H7 (cell line): ENCODE results near the gene MTCL1. TPM values are rescaled to one million over a fixed set of nuclear protein-coding genes. Genes with fewer than 3 reads are reported as not detected.
"Not testable (repeated sequence)": the region's sequence is repeated elsewhere in the genome, so short reads cannot be mapped to it uniquely, and the experiment has no call there.

Experiments
- DNase-seq: peaks from one replicate; pipeline ENCODE4 v3.0.0; 2012
- H3K27me3 ChIP-seq: 2 replicates; pipeline ENCODE4 v1.6.0; 2011; ENCODE audit warnings: mild to moderate bottlenecking, low read length; ENCODE audit not compliant: control insufficient read depth, insufficient read depth
- H3K36me3 ChIP-seq: replicated peaks from 2 replicates; pipeline ENCODE4 v1.5.1; 2011; ENCODE audit warnings: low read length; ENCODE audit not compliant: control insufficient read depth, insufficient read depth
- H3K4me3 ChIP-seq: 2 replicates; pipeline ENCODE4 v1.5.1; 2011; ENCODE audit warnings: low read depth, mild to moderate bottlenecking, control low read depth, low read length, moderate library complexity; ENCODE audit not compliant: insufficient read depth
- total RNA-seq: library from RNA; depleted of rRNA; stranded (reverse); fragments of >200 nt; shearing (Covaris generic); gene quantifications from 2 replicates; pipeline ENCODE4 v1.2.3, GENCODE V29; 2014

Gene MTCL1
- total RNA-seq, 1 experiment from 2014 or later = 16.0 TPM

DNA sequence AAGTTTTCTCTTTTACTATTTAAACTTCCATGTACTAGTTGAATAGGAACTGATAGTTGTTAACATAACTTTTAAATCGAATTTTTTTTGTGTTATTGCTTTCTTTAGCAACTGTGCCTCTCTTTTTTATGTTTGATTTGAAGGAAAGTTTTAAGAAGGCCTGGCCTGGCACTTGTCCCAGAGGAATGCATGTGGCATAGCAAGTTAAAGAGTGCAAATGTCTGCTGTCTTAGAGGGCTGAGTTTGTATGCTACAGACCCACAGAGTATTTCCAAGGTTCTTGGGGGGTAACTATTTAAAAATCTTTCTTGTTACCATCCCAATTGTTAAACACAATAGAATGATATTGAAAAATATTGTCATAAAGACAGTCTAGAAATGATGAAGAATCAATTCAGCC, 47.0 kb downstream of the MTCL1 start:
- Histone ChIP-seq H3K36me3 (no peaks in the 10 kb centered on the region; the same call in 1 of the 2 replicates), H3K4me3 (no peak overlapping the region)
- DNase-seq = no peak

DNA sequence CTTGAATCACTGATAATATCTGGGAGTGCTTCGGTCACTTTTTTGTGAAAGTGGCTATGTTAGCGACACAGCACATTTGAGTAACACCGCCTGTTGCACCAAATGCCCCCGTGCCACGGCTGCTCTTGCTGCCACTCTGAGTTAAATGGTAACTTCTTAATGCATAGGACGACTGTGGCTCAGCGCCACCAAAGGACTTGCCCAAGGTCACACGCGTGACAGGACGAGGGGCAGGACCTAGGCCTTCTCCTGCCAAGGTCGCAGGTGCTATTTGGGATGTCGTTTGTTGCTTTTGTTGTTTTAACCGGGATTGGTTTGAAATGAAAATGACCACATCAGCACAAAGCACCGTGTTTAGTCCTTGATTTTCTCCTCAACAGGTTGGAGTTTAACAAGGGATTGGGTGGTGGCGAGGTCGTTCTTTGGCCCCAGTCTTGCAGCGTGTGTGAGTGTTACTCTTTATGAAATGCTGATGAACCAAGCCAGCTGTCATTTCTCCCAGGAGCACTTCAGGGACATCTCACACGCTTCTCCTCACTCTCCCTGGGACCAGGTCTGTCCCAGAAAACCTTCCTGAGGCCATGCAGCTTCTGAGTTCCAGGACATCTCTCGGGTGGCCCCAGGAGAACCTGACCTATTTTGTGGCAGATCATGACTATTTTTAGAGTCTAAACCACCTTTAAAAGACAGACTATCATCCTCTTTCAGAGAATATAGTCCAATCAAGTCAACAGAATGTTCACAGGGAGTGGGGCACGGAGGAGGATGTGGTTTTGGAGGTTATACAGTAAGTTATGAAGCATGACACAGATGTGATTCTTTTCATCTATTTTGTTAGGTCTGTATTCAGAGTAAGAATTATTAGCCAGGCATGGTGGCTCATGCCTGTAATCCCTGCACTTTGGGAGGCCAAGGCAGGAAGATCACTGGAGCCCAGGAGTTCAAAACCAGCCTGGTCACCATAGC, 49.9 kb downstream of the MTCL1 start:
- Histone ChIP-seq H3K27me3 (no peaks in the 10 kb centered on the region), H3K4me3 (no peak overlapping the region), H3K36me3 (no peaks in the 10 kb centered on the region)
- DNase-seq = no peak

More for the DNA sequence above, 47.0 kb downstream of the MTCL1 start:
- no peaks in the 10 kb centered on the region for H3K27me3 ChIP-seq

DNA sequence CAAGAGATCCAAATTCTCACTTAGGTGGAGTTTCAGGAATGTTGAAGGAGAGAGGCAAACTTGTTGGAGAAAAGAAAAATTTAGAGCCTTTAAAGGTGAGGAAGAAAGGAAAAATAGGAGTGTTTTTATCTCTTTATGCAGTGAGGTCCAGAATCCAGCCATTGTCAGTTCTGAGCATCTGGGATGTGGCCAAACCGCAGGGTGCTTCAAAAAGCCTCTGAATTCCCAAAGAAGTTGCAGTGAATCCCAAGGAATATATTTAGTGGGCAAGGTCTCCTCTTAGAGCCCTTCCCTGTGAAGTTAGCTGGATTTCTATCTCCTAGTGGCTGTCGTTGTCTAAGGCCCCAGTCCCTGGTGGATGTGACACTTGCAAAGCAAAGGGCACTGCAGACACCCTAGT, 51.2 kb downstream of the MTCL1 start:
- Histone ChIP-seq H3K36me3 (no peaks in the 10 kb centered on the region), H3K27me3 (no peaks in the 10 kb centered on the region), H3K4me3 (no peak overlapping the region)
- DNase-seq = no peak

DNA sequence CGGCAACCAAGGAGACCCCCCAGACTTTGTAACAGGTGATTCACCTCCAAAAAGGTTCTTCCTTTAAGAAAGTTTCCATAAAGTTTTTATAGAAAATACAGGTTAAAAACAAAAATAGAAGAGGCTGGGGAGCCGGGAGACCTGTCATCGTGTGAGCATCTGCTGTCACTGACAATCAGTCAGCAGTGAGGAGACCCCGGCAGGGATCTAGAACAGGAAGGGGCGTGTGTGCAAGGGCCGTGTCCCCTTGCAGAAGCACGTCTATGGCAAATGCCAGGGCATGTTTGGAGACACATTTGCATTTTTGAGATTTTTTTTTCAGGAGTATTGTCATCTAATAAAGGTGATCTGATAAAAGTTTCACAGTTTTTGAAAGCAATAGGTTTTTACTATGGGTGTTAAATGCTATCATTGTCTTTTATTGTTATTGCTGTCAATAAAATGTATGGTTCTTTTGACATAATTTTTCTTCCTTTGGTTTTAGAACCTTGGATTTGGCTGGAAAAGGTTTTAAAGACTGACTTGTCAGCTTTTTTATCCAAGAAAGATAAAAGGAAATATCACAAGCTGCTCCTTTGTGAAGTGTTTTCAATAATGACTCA, 52.1 kb downstream of the MTCL1 start:
- no peaks in the 10 kb centered on the region; the same call in 1 of the 2 replicates for H3K36me3 ChIP-seq
- DNase-seq = no peak
- no peak overlapping the region for H3K4me3 ChIP-seq
- no peaks in the 10 kb centered on the region for H3K27me3 ChIP-seq

GRCh38 chr18:8758466-8758865, 53.1 kb downstream of the MTCL1 start:
- H3K27me3 ChIP-seq = no peaks in the 10 kb centered on the region
- no peak overlapping the region for H3K4me3 ChIP-seq
- DNase-seq = no peak
- no peaks in the 10 kb centered on the region; the same call in 1 of the 2 replicates for H3K36me3 ChIP-seq

- Histone ChIP-seq H3K27me3 (no peaks in the 10 kb centered on the region), H3K4me3 (no peak overlapping the region), H3K36me3 (peaks cover 1% of the 10 kb centered on the region)
- no peak for DNase-seq
These were observed 55.6 kb downstream of the MTCL1 start for GRCh38 chr18:8760984-8761383.

- not testable (repeated sequence) for H3K36me3 ChIP-seq, DNase-seq, H3K4me3 ChIP-seq, H3K27me3 ChIP-seq
These were observed 56.2 kb downstream of the MTCL1 start for GRCh38 chr18:8761535-8761934.

- no peak for DNase-seq
- Histone ChIP-seq H3K27me3 (no peaks in the 10 kb centered on the region), H3K4me3 (no peak overlapping the region), H3K36me3 (peaks cover 1% of the 10 kb centered on the region)
These were observed 57.6 kb downstream of the MTCL1 start for GRCh38 chr18:8762968-8763367.

DNA sequence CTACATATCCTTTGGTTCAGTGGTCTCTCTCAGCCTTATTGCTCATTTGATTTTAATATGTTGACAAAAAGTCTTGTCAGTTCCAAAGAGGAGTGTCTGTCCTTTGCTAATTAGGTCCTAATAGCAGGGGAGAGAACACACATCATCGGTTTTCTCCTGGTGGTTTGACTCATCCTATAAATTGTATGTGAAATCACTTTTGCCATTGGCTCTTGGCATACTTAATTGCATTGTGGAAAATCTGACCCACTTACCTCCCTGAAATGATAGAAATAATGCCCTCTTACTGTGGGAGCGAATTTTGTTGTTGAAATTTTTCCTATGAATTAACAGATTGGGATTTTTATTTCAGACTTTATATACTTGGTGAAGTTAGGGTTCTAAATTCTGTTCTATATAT, 58.3 kb downstream of the MTCL1 start:
- no peak overlapping the region for H3K4me3 ChIP-seq
- DNase-seq = no peak
- no peaks in the 10 kb centered on the region for H3K27me3 ChIP-seq
- peaks cover 1% of the 10 kb centered on the region for H3K36me3 ChIP-seq

- Histone ChIP-seq H3K4me3 (no peak overlapping the region), H3K27me3 (no peaks in the 10 kb centered on the region), H3K36me3 (peaks cover 1% of the 10 kb centered on the region)
- DNase-seq = no peak
These were observed 60.6 kb downstream of the MTCL1 start for GRCh38 chr18:8765783-8766463.

DNA sequence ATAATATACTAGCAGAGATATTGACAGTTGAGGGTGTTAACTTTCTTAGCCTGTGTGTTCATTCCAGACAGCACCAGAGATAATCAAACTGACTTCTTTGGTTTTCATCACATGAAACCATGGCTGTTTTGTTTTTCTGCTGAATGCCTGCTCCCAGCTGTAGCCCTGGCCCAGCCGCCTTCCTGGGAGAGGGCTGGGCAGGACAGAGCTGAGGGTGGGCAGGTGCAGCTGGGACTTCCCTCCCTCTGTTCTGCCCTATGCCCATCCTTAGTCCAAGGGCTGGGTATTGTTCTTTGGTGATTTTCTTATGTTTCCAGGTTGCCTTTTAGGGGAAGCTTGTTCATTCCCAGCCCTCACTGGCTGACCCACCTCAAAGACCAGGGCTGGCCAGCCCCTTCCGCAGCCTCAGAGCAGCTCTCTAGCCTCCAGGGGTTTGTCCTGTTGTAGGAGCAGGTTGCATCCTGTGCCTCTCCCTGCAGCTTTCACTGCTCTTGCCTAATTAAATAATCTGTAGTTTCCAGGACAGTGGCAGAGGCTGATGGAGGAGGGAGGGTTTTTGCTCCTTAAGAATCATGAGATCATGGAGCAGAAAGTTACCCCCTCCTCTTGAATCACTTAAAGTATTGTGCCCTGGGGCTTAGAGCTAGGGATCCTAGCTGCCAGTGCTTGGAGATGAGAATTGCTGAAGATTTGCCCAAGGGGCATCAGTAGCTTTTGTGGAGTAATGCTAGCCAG, 61.4 kb downstream of the MTCL1 start:
- Histone ChIP-seq H3K27me3 (no peaks in the 10 kb centered on the region), H3K36me3 (peaks cover 1% of the 10 kb centered on the region), H3K4me3 (no peak overlapping the region)
- DNase-seq = no peak

GRCh38 chr18:8767340-8767739, 62.0 kb downstream of the MTCL1 start:
- Histone ChIP-seq H3K36me3 (peaks cover 1% of the 10 kb centered on the region; the same call in 1 of the 2 replicates), H3K27me3 (no peaks in the 10 kb centered on the region), H3K4me3 (no peak overlapping the region)
- DNase-seq = no peak

GRCh38 chr18:8769509-8770095, 64.2 kb downstream of the MTCL1 start:
- Histone ChIP-seq H3K4me3 (no peak overlapping the region), H3K36me3 (peaks cover 1% of the 10 kb centered on the region; the same call in 1 of the 2 replicates), H3K27me3 (no peaks in the 10 kb centered on the region)
- no peak for DNase-seq

DNA sequence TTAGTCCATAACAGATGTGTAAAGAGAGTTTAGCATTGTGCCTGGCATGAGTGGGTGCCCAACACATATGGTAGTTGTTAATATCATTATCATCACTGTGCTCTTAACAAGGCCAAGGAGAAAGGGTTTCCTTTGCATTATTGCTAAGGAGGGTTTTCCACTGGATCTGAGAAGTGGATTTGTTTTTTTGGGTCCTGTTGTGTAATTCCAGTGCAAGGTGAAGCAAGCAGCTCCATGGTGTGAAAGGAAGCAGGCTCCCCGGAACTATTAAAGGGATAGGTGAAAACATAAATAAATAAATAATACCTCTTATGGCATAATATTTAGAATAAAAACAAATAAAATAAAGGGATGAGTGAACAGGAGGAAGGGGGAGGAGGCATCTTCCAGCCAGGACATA, 65.3 kb downstream of the MTCL1 start:
- no peaks in the 10 kb centered on the region for H3K36me3 ChIP-seq
- no peak for DNase-seq
- no peaks in the 10 kb centered on the region for H3K27me3 ChIP-seq
- H3K4me3 ChIP-seq = no peak overlapping the region
